ENCODE results near the gene NLGN1. TPM values are rescaled to one million over a fixed set of nuclear protein-coding genes. Genes with fewer than 3 reads are reported as not detected.

NLGN1 gene
- total RNA-seq, 1 donor from 2014 or later = 34.8 TPM

DNA sequence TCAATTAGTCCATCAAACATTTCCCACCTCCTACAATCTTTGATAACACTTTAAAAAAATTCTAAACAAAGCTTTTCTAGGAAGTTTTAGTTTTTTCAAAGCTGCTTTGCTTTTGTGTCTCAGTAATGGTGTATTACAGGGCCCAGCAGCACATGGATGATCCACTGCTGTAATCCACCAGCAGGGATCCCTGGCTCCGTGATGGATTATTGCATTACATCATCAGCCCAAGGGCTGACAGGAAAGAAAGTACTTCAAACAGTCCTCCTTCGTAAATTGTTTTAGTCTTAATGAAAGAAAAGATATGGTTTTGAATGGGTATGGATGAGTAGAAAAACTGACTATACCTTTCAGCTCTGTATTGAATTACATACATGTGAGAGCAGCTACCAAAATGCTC, 772.7 kb downstream of the NLGN1 start:
- peaks cover 2% of the 10 kb centered on the region for H3K27me3 Mint-ChIP-seq (ENCODE audit: insufficient read depth, low read depth)
- no peaks in the 10 kb centered on the region for H3K36me3 Mint-ChIP-seq
- no peak overlapping the region for H3K27ac ChIP-seq
- H3K79me2 ChIP-seq (ENCODE audit: low read depth) = no peaks in the 10 kb centered on the region
- no peaks in the 10 kb centered on the region for H3F3A ChIP-seq (ENCODE audit: low read depth)
- H3K4me3 ChIP-seq = no peak overlapping the region
- no peak for TF ChIP-seq CTCF (IDR thresholded peaks at IDR 0.05)
- TF ChIP-seq EZH2 (IDR thresholded peaks at IDR 0.05) = no peak
- no peak for TF ChIP-seq EZH2phosphoT487 (IDR thresholded peaks at IDR 0.05)
- H3K4me1 ChIP-seq = peaks cover 4% of the 10 kb centered on the region
- no peaks in the 10 kb centered on the region for H3K27me3 ChIP-seq
- H3K36me3 ChIP-seq = no peaks in the 10 kb centered on the region
- H3K4me1 Mint-ChIP-seq = peaks cover 7% of the 10 kb centered on the region
- no peak overlapping the region for H3K4me3 Mint-ChIP-seq
- no peaks in the 10 kb centered on the region for H3K9me3 ChIP-seq (ENCODE audit: low read depth)
- no peaks in the 10 kb centered on the region for H4K20me1 ChIP-seq (ENCODE audit: low read depth)
- no peak overlapping the region for H3K9ac ChIP-seq
- no peak overlapping the region for H3K27ac Mint-ChIP-seq
- no peak for DNase-seq (ENCODE audit: low spot score)
- H3K9me3 Mint-ChIP-seq = peaks cover 29% of the 10 kb centered on the region
- no peak overlapping the region for H3K4me2 ChIP-seq
- no peak overlapping the region for H2AFZ ChIP-seq (replicated peaks)

DNA sequence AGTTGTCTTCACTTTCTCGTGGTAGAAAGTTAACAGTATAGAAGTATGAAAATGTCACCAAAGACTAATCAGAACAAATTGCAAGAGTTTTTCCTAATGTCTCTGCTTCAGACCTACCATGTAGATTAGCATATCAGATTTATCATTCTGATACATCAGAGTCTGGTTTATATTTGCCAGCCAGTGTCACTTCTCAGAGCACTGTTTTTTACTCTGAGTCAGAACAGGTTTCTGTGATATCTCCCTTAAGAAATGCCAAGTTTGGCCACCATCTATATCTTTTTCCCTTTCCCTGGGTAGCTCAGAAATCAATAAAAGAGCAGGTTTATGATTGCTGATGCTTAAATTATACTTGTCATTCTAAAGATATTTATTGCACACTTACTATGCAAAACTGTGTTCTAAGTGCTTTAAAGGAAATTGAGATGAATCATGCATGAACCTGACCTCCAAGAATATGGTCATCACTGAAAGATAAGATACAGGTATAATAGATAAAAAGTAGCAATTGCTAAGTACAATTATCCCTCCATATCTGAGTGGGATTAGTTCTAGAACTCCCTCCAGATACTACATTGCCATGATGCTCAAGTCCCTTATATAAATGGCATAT, 788.9 kb downstream of the NLGN1 start:
- no peaks in the 10 kb centered on the region for H3K36me3 ChIP-seq
- no peak for DNase-seq (ENCODE audit: low spot score)
- no peak overlapping the region for H3K27ac Mint-ChIP-seq
- no peaks in the 10 kb centered on the region for H3F3A ChIP-seq (ENCODE audit: low read depth)
- no peaks in the 10 kb centered on the region for H3K36me3 Mint-ChIP-seq
- TF ChIP-seq CTCF (IDR thresholded peaks at IDR 0.05) (no peak), EZH2phosphoT487 (IDR thresholded peaks at IDR 0.05) (no peak), EZH2 (IDR thresholded peaks at IDR 0.05) (no peak)
- no peak overlapping the region for H3K4me2 ChIP-seq
- no peaks in the 10 kb centered on the region for H3K27me3 Mint-ChIP-seq (ENCODE audit: insufficient read depth, low read depth)
- H3K27me3 ChIP-seq = no peaks in the 10 kb centered on the region
- H3K4me1 ChIP-seq = no peaks in the 10 kb centered on the region
- H3K4me3 ChIP-seq = no peak overlapping the region
- H2AFZ ChIP-seq (replicated peaks) = no peak overlapping the region
- no peaks in the 10 kb centered on the region for H3K9me3 ChIP-seq (ENCODE audit: low read depth)
- H3K9me3 Mint-ChIP-seq = no peaks in the 10 kb centered on the region
- no peak overlapping the region for H3K4me3 Mint-ChIP-seq
- no peak overlapping the region for H3K27ac ChIP-seq
- H3K9ac ChIP-seq = no peak overlapping the region
- no peaks in the 10 kb centered on the region for H3K79me2 ChIP-seq (ENCODE audit: low read depth)
- no peaks in the 10 kb centered on the region for H4K20me1 ChIP-seq (ENCODE audit: low read depth)
- H3K4me1 Mint-ChIP-seq = peaks cover 4% of the 10 kb centered on the region

GRCh38 chr3:174191380-174191779, 793.8 kb downstream of the NLGN1 start:
- H2AFZ ChIP-seq (replicated peaks) = no peak overlapping the region

More at GRCh38 chr3:174191380-174191779, 793.8 kb downstream of the NLGN1 start:
- no peak overlapping the region for H3K4me3 ChIP-seq
- H3K36me3 Mint-ChIP-seq = no peaks in the 10 kb centered on the region
- no peaks in the 10 kb centered on the region for H3K36me3 ChIP-seq
- no peaks in the 10 kb centered on the region for H3K79me2 ChIP-seq (ENCODE audit: low read depth)
- H3K9me3 Mint-ChIP-seq = no peaks in the 10 kb centered on the region
- DNase-seq (ENCODE audit: low spot score) = no peak
- H3K4me3 Mint-ChIP-seq = no peak overlapping the region
- no peak overlapping the region for H3K27ac Mint-ChIP-seq
- no peaks in the 10 kb centered on the region for H3K27me3 Mint-ChIP-seq (ENCODE audit: insufficient read depth, low read depth)
- H3K27me3 ChIP-seq = no peaks in the 10 kb centered on the region
- peaks cover 6% of the 10 kb centered on the region for H3K4me1 ChIP-seq
- H4K20me1 ChIP-seq (ENCODE audit: low read depth) = no peaks in the 10 kb centered on the region
- no peak overlapping the region for H3K27ac ChIP-seq
- peaks cover 13% of the 10 kb centered on the region for H3K4me1 Mint-ChIP-seq
- no peaks in the 10 kb centered on the region for H3F3A ChIP-seq (ENCODE audit: low read depth)
- no peaks in the 10 kb centered on the region for H3K9me3 ChIP-seq (ENCODE audit: low read depth)
- no peak overlapping the region for H3K9ac ChIP-seq
- TF ChIP-seq EZH2 (IDR thresholded peaks at IDR 0.05) (no peak), EZH2phosphoT487 (IDR thresholded peaks at IDR 0.05) (no peak), CTCF (IDR thresholded peaks at IDR 0.05) (no peak)
- H3K4me2 ChIP-seq = no peak overlapping the region
